HPDE6-E6E7 (cell line): ENCODE results near the gene CCNL1.
A peak's percentile ranks its signal among the peaks of the same experiment; 100 is the strongest.
"Not testable (repeated sequence)": the region's sequence is repeated elsewhere in the genome, so short reads cannot be mapped to it uniquely, and the experiment has no call there.

Experiments used
- DNase-seq: peaks from one replicate; pipeline ENCODE4 v3.0.0; 2011; ENCODE audit warnings: missing footprints; ENCODE audit errors: extremely low spot score

Gene CCNL1

DNA sequence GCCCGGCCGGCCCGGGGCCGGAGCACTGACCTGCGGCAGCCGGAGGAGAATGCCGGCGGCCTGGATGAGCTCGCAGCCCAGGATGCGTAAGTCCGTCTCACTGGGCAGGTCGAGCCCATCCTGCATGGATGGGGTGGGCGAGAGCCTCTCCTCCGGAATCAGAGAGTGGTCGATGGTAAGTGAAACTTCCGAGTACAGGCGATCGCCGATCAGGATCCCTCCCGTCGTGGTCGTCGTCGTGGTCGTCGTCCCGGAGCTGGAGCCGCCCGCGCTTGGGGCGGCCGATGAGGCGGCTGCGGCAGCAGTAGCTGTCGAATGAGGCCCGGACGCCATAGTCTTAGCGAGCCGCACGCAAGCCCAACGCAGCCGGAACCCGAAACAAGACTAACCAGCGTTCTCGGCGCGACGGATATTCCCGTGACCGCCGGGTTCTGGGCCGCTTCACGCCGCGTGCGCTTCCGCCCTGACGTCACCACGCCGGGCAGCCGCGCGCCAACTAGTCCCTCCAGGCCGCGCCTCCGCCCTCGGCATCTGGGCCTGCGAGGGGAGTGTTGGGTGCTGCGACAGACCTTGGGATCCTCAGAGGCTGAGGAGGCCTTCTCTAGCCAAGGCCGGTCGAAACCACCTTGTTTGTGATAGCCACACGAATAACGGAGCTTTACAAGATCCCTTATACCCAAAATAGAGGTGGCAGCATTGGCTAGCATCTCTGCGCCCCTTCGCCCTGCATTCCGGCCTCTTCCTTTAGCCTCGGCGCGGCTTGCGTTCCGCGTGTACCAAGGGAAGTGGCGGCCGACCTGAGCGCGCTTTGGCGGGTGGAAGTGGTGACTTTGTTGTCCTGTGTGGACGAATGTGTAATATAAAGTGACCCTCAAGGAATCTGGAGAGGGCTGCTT lies at the start of gene CCNL1:
CCNL1 (minus strand) TSS at position 386 of the 896 bp plus-strand sequence; CDS start at position 333, 53 bp downstream.
- DNase-seq, result peak; percentile 73

DNA sequence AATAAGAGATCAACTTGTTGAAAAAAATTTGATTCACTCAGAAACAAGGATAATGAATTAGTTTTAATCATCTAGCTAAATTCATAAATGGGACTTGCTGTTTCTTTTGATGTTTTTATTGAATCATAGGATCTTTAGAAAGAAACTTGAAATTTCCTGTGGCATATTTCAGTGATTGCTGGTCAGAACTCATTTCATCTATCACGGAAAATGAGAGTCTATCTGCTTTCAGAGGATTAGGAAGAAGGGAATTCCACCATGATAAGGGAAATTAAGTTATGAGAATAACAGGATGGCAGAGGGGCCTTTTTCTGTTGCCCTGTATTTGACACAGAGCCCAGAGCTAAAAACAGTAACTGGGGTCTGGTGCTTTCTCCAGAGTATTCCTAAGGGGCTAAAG lies 44.9 kb upstream of the CCNL1 start:
- DNase-seq, result no peak

DNA sequence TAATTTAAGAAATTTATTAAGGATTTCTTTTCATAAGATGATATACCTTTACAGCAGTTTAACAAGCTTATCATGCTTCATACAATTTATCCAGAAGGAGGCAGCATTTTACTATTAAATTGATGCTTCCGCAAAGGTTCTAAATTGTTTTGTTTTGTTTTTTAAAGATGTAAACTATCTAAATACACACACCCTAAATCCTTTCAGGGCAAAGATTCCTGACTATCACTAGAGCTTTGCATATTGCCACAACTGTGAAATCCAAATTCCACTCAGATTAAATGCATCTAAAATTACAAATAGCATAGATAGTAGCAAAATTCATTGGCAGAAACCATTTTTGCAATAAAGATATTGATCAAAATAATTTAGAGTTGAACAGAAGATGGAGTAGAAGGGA lies 44.5 kb upstream of the CCNL1 start:
- no peak for DNase-seq

DNA sequence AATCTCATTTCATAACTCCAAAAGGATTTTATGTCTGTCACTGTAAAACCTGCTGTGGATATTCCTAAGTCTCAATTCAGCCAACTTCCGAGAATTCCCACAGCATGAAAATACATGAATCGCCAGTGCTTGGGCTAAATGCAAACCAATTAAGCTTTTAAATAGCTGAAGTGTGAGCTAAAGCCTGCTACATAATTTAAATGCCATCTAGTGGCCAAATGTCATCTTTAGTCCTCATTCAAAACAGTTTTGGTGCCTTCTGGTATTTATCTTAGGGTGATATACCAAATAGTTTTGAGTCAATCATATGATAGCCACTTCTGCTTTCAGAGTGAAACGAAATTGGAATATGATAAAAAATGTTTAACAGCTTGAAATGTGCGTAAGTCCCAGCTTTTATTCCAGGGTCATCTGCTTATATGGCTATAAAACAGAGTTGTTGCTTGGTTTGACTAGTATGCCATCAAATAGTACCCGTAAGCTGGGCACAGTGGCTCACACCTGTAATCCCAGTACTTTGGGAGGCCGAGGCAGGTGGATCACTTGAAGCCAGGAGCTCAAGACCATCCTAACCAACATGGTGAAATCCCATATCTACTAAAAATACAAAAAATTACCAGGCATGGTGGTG lies 41.8 kb upstream of the CCNL1 start:
- peak; percentile 55 for DNase-seq

DNA sequence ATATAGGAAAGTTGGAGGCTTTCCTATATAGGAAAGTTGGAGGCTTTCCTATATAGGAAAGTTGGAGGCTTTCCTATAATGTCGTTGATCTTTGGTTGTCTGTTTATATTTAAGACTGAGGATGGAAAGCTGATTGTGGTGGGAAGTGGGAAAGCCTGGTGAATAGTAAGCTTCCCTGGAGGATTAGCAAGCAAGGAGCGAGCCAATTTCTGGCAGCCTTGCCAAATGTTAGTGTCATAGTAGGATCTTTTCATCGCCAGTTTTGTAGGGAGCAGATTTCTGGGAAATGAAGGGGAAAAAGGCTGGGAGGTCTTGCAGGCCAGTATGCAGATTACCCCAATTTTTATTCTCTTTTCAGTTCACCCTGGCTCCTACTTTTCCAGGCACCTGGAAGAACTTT lies 39.9 kb upstream of the CCNL1 start:
- DNase-seq, result no peak

DNA sequence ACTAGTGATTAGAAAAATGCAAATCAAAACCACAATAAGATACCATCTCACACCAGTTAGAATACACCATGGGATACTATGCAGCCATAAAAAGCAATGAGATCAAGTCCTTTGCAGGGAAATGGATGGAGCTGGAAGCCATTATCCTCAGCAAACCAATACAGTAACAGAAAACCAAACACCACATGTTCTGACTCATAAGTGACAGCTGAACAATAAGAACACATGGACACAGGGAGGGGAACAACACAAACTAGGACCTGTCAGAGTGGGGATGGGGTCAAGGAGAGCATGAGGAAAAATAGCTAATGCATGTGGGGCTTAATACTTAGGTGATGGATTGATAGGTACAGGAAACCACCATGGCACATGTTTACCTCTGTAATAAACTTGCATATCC lies 36.0 kb upstream of the CCNL1 start:
- no peak for DNase-seq

DNA sequence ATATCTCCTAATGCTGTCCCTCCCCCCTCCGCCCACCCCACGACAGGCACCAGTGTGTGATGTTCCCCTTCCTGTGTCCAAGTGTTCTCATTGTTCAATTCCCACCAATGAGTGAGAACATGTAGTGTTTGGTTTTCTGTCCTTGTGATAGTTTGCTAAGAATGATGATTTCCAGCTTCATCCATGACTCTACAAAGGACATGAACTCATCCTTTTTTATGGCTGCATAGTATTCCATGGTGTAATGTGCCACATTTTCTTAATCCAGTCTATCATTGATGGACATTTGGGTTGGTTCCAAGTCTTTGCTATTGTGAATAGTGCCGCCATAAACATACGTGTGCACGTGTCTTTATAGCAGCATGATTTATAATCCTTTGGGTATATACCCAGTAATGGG lies 31.2 kb upstream of the CCNL1 start:
- not testable (repeated sequence) for DNase-seq

DNA sequence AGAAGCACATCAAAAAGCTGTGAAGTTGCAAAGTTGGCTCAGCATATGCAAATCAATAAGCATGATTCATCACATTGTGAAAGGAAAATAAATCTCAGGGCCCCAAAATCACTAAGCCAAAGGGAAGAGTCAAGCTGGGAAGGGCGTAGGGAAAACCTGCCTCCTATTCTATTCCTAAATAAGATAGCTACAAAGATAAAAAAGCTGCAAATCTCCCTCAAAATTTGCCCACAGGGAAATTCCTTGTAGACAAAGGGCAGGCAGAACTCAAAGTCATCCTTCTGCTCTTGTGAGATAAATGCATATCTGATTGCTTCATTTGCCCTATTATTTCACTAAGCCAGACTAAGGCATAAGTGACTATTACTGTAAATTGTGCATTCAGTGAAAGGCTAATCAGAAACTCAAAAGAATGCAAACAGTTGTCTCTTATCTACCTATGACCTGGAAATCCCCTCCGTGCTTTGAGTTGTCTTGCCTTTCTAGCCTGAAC lies 30.5 kb upstream of the CCNL1 start:
- no peak for DNase-seq

DNA sequence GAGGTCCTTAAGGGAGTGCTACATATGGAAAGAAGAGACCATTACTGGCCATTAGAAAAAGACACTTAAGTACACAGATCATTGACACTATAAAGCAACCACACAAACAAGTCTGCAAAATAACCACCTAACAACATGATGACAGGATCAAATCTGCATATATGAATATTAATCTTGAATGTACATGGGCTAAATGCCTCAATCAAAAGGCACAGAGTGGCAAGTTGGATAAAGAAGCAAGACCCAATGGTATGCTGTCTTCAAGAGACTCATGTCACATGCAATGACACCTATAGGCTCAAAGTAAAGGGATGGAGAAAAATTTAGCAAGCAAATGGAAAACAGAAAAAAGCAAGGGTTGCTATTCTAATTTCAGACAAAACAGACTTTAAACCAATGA lies 28.4 kb upstream of the CCNL1 start:
- DNase-seq, result no peak

DNA sequence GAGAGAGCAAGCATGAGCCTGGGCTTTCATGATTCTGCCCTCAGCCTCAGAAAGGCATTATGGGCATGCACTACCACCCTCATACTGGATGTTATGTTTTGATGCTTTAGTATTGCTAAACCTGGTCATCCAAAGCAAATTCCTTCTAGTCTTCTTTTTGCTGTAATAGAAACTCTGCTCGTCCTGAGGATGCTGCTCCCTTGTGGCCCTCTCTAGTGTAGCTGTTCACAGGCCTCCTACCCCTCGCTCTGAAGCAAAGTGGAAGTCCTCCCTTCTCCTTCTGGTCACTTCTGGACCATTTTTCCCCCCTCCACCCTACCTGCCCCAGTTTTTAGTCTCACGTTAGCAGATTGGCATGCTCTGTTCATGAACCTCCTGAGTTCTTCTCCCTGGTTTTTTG lies 22.9 kb upstream of the CCNL1 start:
- no peak for DNase-seq

DNA sequence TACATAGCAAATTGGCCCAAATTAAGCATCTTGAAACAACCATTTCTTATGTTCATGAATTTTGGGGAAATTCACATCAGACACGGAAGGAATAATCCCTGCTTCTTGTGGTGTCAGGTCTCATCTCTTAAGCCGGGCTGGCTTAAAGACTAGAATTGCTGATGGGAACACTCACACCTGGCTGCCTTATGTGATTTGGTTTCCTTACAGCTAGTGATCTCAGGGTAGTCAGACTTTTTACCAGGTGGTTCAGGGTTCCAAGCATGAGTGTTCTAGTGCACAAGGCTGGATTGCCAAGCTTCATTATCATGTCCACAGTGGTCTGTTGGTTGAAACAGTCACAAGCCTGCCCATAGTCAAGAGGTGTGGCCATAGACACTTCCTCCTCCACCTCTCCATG lies 20.3 kb upstream of the CCNL1 start:
- DNase-seq, result no peak

DNA sequence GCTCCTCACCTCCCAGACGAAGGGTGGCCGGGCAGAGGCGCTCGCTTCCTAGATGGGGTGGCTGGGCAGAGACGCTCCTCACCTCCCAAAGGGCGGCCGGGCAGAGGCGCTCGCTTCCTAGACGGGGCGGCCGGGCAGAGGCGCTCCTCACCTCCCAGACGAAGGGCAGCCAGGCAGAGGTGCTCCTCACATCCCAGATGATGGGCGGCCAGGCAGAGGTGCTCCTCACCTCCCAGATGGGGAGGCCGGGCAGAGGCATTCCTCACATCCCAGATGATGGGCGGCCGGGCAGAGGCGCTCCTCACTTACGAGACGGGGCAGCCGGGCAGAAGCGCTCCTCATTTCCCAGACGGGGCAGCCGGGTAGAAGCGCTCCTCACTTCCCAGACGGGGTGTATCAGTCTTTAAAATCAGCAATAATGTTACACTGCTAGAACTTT lies 19.4 kb upstream of the CCNL1 start:
- DNase-seq, result no peak

DNA sequence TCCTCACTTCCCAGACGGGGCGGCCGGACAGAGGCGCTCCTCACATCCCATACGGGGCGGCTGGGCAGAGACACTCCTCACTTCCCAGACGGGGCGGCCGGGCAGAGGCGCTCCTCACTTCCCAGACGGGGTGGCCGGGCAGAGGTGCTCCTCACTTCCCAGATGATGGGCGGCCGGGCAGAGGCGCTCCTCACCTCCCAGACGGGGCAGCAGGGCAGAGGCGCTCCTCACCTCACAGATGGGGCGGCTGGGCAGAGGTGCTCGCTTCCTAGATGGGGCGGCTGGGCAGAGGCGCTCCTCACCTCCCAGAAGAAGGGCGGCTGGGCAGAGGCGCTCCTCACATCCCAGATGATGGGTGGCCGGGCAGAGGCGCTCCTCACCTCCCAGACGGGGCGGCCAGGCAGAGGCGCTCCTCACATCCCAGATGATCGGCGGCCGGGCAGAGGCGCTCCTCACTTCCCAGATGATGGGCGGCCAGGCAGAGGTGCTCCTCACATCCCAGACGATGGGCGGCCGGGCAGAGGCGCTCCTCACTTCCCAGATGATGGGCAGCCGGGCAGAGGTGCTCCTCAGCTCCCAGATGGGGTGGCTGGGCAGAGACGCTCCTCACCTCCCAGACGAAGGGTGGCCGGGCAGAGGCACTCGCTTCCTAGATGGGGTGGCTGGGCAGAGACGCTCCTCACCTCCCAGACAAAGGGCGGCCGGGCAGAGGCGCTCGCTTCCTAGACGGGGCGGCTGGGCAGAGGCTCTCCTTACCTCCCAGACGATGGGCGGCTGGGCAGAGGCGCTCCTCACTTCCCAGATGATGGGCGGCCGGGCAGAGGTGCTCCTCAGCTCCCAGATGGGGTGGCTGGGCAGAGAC lies 18.8 kb upstream of the CCNL1 start:
- DNase-seq, result not testable (repeated sequence)

DNA sequence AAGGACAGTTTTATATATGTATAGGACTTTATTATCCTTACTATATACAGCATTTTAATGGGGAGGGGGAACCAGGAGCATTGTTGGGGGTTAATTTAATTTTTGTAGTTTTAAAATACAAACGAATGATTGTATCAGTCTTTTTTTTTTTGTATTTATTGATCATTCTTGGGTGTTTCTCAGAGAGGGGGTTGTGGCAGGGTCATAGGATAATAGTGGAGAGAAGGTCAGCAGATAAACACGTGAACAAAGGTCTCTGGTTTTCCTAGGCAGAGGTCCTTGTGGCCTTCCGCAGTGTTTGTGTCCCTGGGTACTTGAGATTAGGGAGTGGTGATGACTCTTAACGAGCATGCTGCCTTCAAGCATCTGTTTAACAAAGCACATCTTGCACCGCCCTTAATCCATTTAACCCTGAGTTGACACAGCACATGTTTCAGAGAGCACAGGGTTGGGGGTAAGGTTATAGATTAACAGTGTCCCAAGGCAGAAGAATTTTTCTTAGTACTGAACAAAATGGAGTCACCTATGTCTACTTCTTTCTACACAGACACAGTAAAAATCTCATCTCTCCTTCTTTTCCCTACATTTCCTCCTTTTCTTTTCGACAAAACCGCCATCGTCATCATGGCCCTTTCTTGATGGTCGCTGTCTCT lies 18.0 kb upstream of the CCNL1 start:
- DNase-seq, result not testable (repeated sequence)

DNA sequence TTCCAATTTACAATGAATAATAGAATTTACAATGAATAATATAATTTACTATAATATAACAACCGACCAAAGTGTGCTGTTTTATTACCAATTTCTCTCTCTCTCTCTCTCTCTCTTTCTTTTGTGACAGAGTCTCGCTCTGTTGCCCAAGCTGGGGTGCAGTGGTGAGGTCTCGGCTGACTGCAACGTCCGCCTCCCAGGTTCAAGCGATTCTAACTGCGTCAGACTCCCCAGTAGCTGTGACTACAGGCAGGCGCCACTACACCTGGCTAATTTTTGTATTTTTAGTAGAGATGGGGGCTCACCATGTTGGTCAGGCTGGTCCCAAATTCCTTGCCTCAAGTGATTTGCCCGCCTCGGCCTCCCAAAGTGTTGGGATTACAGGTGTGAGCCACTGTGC lies 17.0 kb upstream of the CCNL1 start:
- no peak for DNase-seq

DNA sequence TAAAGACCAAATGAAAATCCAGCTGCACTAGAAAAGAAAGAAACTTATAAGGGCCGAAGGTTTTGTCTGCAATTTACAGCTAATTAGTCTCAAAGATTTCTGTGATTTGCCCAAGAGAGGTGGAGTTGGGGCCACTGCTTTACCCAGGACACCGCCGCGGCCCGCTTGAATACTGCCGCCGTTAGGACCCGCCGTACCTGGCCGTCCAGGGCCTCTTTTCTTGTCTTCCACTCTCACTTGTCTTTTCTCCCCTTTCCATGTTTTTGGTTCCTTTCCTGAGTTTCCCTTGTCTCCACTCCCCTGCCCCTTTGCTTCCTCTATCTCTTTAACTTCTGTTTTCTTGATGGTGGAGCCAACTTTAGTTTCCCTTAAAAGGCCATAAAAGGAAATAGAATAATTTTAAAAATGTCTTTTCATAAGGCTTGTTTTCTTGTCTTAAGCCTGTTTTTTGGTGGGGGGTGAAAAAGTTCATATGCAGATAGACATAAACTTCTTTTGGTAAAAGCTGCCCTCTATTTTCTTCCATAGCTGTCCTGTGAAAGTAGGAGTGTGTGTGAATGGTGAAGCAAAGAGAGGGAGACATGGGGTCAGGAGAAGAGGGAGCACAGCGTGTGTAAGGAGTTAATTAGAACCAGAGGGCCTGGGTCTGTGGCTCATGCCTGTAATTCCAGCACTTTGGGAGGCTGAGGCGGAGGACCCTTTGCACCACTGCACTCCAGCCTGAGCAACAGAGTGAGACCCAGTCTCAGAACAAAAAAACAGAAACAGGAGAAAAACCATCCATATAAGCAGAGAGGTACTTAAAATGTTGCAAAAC lies 16.0 kb upstream of the CCNL1 start:
- no peak for DNase-seq

DNA sequence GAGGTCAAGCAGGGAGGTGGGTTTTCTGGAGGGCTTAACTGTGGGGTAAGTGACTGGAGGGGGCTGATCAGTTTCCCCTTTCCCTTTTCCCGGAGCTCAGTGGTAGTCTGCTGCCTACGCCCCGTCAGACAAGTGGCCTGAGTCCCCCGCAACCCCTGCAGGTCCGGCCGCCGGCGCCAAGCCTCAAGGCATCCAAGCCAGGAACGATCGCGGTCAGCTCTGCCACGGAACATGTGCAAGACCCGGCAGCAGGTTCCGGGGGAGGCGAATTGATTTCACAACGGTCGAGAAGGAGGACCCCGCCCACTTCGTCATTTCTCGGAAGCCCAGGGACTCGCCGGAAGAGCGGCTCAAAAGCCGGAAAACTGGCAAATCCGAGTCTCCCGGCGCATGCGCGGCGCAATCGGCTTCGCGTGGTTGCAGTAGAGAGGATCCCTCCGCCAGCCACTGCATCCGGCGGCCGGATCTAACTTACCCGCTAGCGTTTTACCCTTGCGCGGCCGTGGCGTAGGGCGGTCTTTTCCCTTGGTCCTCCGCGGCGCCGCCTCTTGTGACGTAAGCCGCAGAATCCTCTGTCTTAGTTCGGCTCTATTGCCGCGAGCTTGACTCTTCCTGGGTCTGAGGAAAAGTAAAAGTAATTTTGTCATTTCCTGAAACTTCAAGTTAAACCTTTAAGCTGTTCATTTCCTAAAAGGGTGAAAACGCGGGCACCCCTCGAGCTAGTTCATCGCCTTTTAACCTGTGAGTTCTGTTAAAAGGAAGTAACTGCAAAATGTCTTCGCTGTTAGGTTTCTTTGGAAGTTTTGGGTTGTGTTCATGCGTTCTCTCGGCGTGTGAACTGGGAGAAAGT lies 14.9 kb upstream of the CCNL1 start:
- DNase-seq, result peak; percentile 96

DNA sequence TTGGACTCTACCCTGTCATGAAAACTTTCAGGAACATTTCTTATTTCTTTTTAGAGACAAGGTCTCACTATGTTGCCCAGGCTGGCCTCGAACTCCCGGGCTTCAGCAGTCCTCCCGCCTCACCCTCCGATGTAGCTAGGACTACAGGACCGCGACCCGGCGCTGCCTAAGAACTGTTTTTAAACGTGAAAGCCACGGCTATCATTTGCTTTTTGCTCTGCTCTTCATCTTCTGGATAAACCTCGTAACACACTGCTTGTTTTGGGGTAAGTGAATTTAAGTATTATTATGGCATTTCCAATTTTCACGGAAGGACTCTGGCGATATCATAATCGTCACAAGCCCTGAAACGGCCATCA lies 14.3 kb upstream of the CCNL1 start:
- no peak for DNase-seq

DNA sequence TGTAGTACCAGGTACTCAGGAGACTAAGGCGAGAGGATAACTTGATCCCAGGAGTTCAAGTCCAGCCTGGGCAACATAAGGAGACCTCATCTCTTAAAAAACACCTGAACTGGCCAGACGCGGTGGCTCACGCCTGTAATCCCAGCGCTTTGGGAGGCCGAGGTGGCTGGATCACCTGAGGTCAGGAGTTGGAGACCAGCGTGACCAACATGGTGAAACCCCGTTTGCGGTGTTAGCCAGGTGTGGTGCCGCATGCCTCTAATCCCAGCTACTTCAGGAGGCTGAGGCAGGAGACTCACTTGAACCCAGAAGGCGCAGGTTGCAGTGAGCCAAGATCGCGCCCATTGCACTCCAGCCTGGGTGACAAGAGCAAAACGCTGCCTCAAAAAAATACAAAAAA lies 13.4 kb upstream of the CCNL1 start:
- not testable (repeated sequence) for DNase-seq

DNA sequence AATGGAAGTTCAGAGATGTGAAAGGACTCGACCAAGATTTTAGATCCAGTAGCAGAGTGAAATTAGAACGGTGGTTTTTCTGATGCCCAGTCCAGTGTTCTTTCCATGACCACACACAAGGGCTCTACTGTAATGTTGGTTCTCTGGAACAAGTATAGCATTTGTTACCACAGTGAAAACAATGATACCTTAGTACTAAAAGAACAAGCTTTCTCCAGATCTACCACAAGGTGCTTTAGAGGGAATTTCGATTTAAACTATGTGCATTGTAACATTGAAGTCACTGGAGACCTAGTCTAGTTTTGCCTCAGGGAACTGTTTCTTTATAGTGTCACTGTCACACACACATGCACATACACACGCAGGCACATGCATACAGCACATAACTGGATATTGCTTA lies 12.8 kb upstream of the CCNL1 start:
- no peak for DNase-seq
